ENCODE measurements around the gene KRTAP1-4. TPM values are rescaled to one million over a fixed set of nuclear protein-coding genes. Genes with fewer than 3 reads are reported as not detected.

Gene KRTAP1-4
- total and polyA plus RNA-seq, 2 donors (not counting 3 experiments of a cell fraction or from before 2014, with no cell fraction given) = not detected

- H3K9me1 ChIP-seq (replicated peaks; ENCODE audit: control insufficient read depth, extremely low read depth, insufficient read depth, low read length) = no peaks in the 10 kb centered on the region
- H2AFZ ChIP-seq (ENCODE audit: low read depth, low read length) = no peak overlapping the region
- no peaks in the 10 kb centered on the region for H4K20me1 ChIP-seq (replicated peaks; ENCODE audit: control insufficient read depth, extremely low read depth, insufficient read depth, low read length)
- no peaks in the 10 kb centered on the region for H3K79me2 ChIP-seq (ENCODE audit: control insufficient read depth, insufficient read depth, low read length)
- ChIA-PET CTCF (interaction anchor here (1.5 kb wide), 2 partner anchors 10 to 304 kb away, joined by 3 to 4 read pairs; no protein-coding TSS in a partner anchor), POLR2A (no interaction called here)
- FAIRE-seq (no peak), DNase-seq (ENCODE audit: low read depth, low spot score) (no peak)
- TF ChIP-seq FOS (IDR thresholded peaks at IDR 0.05; ENCODE audit: borderline replicate concordance, insufficient read depth, low read length) = no peak
- H3K27ac ChIP-seq (ENCODE audit: insufficient read depth, low read depth, low read length) = no peak overlapping the region
- no TSS peak for BruUV-seq (replicated peaks)
- no peaks in the 10 kb centered on the region for H3K4me1 ChIP-seq (ENCODE audit: control insufficient read depth, extremely low read depth, insufficient read depth, low read length)
- intact Hi-C loops (cut with micrococcal nuclease) = no loop called here
- no peak overlapping the region for H3K4me3 ChIP-seq (replicated peaks in 1 of 3; ENCODE audit: insufficient read depth in 1 of 3, low read depth in 1 of 3, low read length in 3 of 3)
- no peaks in the 10 kb centered on the region for H3K36me3 ChIP-seq (ENCODE audit: control insufficient read depth in 2 of 2, extremely low read depth in 1 of 2, insufficient read depth in 2 of 2, low read length in 2 of 2)
- dilution Hi-C loops (cut with MboI; ENCODE audit: extremely low pct_ligation_motif_present, low sequenced_read_pairs) = no loop called here
- H3K27me3 ChIP-seq (ENCODE audit: control insufficient read depth in 2 of 2, insufficient read depth in 2 of 2, low read length in 2 of 2) = no peaks in the 10 kb centered on the region
- no peaks in the 10 kb centered on the region for H3K9me3 ChIP-seq (replicated peaks; ENCODE audit: control insufficient read depth, insufficient read depth, low read length)
- H3K4me2 ChIP-seq (ENCODE audit: insufficient read depth, low read length) = no peak overlapping the region
- no peak overlapping the region for H3K9ac ChIP-seq (replicated peaks; ENCODE audit: extremely low read depth, insufficient read depth, low read length)
Observed at GRCh38 chr17:41018541-41018940, 11.5 kb downstream of the KRTAP1-4 start.

DNA sequence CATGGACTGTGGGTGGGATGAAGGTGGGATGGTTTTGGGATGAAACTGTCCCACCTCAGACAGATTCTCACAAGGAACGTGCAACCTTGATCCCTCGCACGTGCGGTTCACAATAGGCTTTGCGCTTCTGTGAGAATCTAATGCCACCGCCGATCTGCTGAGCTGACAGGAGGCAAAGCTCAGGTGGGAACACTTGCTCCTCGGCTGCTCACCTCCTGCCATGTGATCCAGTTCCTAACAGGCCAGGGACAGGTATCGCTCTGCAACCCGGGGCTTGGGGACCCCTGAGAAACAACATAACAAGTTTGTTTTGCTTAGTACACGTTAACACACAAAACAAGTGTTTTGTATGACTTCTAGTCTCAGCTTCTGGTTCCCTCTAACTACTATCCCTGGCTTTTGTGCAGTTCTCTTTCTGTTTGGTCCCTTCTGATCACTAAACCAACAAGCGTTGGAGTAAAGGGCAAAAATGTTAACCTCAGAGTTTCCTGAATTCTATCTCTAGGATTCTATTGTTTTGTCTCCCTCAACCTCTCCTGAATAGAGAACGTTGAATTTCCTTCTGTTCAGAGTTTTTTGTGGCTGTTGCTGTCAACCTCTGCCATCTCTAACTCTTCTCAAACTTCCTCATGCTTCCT, 13.3 kb downstream of the KRTAP1-4 start:
- DNase-seq (ENCODE audit: low read depth, low spot score) (no peak), FAIRE-seq (no peak)
- Histone ChIP-seq H2AFZ (ENCODE audit: low read depth, low read length) (no peak overlapping the region), H3K79me2 (ENCODE audit: control insufficient read depth, insufficient read depth, low read length) (no peaks in the 10 kb centered on the region), H3K36me3 (ENCODE audit: control insufficient read depth in 2 of 2, extremely low read depth in 1 of 2, insufficient read depth in 2 of 2, low read length in 2 of 2) (no peaks in the 10 kb centered on the region), H4K20me1 (replicated peaks; ENCODE audit: control insufficient read depth, extremely low read depth, insufficient read depth, low read length) (no peaks in the 10 kb centered on the region), H3K27me3 (ENCODE audit: control insufficient read depth in 2 of 2, insufficient read depth in 2 of 2, low read length in 2 of 2) (peaks cover 0 to 1% of the 10 kb centered on the region in 2 experiments), H3K27ac (ENCODE audit: insufficient read depth, low read depth, low read length) (no peak overlapping the region), H3K9ac (replicated peaks; ENCODE audit: extremely low read depth, insufficient read depth, low read length) (no peak overlapping the region), H3K4me3 (replicated peaks in 1 of 3; ENCODE audit: insufficient read depth in 1 of 3, low read depth in 1 of 3, low read length in 3 of 3) (no peak overlapping the region), H3K9me1 (replicated peaks; ENCODE audit: control insufficient read depth, extremely low read depth, insufficient read depth, low read length) (no peaks in the 10 kb centered on the region), H3K4me1 (ENCODE audit: control insufficient read depth, extremely low read depth, insufficient read depth, low read length) (no peaks in the 10 kb centered on the region), H3K4me2 (ENCODE audit: insufficient read depth, low read length) (no peak overlapping the region), H3K9me3 (replicated peaks; ENCODE audit: control insufficient read depth, insufficient read depth, low read length) (no peaks in the 10 kb centered on the region)
- ChIA-PET CTCF (no interaction called here), POLR2A (no interaction called here)
- BruUV-seq (replicated peaks) = no TSS peak
- TF ChIP-seq FOS (IDR thresholded peaks at IDR 0.05; ENCODE audit: borderline replicate concordance, insufficient read depth, low read length) = no peak
- no peak for TF ChIP-seq GATA2 (IDR thresholded peaks at IDR 0.05; ENCODE audit: insufficient read depth, insufficient read length, low read depth, low read length)
- no peak for TF ChIP-seq EZH2 (IDR thresholded peaks at IDR 0.05; ENCODE audit: borderline replicate concordance, low read depth, low read length, severe bottlenecking)
- dilution Hi-C loops (cut with MboI; ENCODE audit: extremely low pct_ligation_motif_present, low sequenced_read_pairs) = no loop called here
- intact Hi-C loops (cut with micrococcal nuclease) = no loop called here

Measured in endothelial cell of umbilical vein (primary cell).